Measurements from ENCODE around the gene DMRTC2.

- no peak for TF ChIP-seq ZNF580 (tag by site-specific recombination; IDR thresholded peaks at IDR 0.05)
- TF ChIP-seq CTCF (tag by site-specific recombination; IDR thresholded peaks at IDR 0.05): no peak
- TF ChIP-seq ZNF23 (tag by site-specific recombination; IDR thresholded peaks at IDR 0.05; ENCODE audit: borderline replicate concordance): no peak
Measured at GRCh38 chr19:41869374-41869955, 24.6 kb downstream of the DMRTC2 start.
